Erythroblast (primary cell): Measurements from ENCODE around the gene IRGM.
"Not testable (repeated sequence)": the region's sequence is repeated elsewhere in the genome, so short reads cannot be mapped to it uniquely, and the experiment has no call there.

Experiments
- DNase-seq, 2 experiments: peaks; one replicate each; lab custom pipeline; 2025; lab: John Stamatoyannopoulos, UW
- GATA1 ChIP-seq: IDR thresholded peaks from 2 replicates; pipeline ENCODE4 v1.6.1; 2011; ENCODE audit warnings: low read depth, mild to moderate bottlenecking, control low read depth, low read length, moderate library complexity
- POLR2A ChIP-seq: IDR thresholded peaks from 2 replicates; pipeline ENCODE4 v1.6.1; 2011; ENCODE audit warnings: mild to moderate bottlenecking, low read length

IRGM gene

GRCh38 chr5:150851039-150851438 is 4.7 kb downstream of the IRGM start:
- no peak for TF ChIP-seq POLR2A
- no peak for TF ChIP-seq GATA1
- no peak for DNase-seq

- no peak for DNase-seq
- no peak for TF ChIP-seq GATA1
- no peak for TF ChIP-seq POLR2A
Observed at GRCh38 chr5:150853561-150853960, 7.2 kb downstream of the IRGM start.

GRCh38 chr5:150856700-150857099 is 10.4 kb downstream of the IRGM start:
- not testable (repeated sequence) for DNase-seq

GRCh38 chr5:150860246-150860821 is 14.0 kb downstream of the IRGM start:
- DNase-seq = no peak
- no peak for TF ChIP-seq POLR2A
- no peak for TF ChIP-seq GATA1

- DNase-seq = no peak
- no peak for TF ChIP-seq GATA1
- TF ChIP-seq POLR2A = no peak
Observed at GRCh38 chr5:150862070-150862469, 15.7 kb downstream of the IRGM start.

- no peak for DNase-seq
- no peak for TF ChIP-seq GATA1
- TF ChIP-seq POLR2A = no peak
Observed at GRCh38 chr5:150879358-150879757, 33.0 kb downstream of the IRGM start.

- TF ChIP-seq POLR2A (no peak), GATA1 (no peak)
- no peak for DNase-seq
Observed at GRCh38 chr5:150895431-150896428, 49.4 kb downstream of the IRGM start.
